Loucy (cell line): Measurements from ENCODE around the gene HOXA7.

Source experiments
- H2AFZ ChIP-seq: fragments of 200-600 bp; sonication (generic); 2 replicates; pipeline ENCODE4 v1.6.0; 2016; ENCODE audit warnings: antibody characterized with exemption, mild to moderate bottlenecking, low read length, moderate library complexity
- H3F3A ChIP-seq: fragments of 200-600 bp; 2 replicates; pipeline ENCODE4 v1.6.0; 2016; ENCODE audit warnings: antibody characterized with exemption, low read depth, mild to moderate bottlenecking
- H3K27me3 ChIP-seq: fragments of 200-600 bp; sonication (generic); 2 replicates; pipeline ENCODE4 v1.6.1; 2014; ENCODE audit warnings: low read length, mild to moderate bottlenecking; ENCODE audit not compliant: insufficient read depth, poor library complexity, severe bottlenecking
- H3K36me3 ChIP-seq: fragments of 200-600 bp; sonication (generic); 2 replicates; pipeline ENCODE4 v1.6.1; 2016; ENCODE audit warnings: low read length; ENCODE audit not compliant: insufficient read depth
- H3K4me1 ChIP-seq: fragments of 200-600 bp; sonication (generic); 2 replicates; pipeline ENCODE4 v1.5.1; 2014; ENCODE audit warnings: low read length, mild to moderate bottlenecking; ENCODE audit not compliant: insufficient read depth, poor library complexity, severe bottlenecking
- H3K4me2 ChIP-seq: fragments of 200-600 bp; sonication (generic); 2 replicates; pipeline ENCODE4 v1.6.0; 2014; ENCODE audit warnings: antibody characterized with exemption, low read length, low read depth, mild to moderate bottlenecking; ENCODE audit not compliant: poor library complexity, severe bottlenecking
- H3K4me3 ChIP-seq: fragments of 200-600 bp; sonication (generic); 2 replicates; pipeline ENCODE4 v1.5.1; 2014; ENCODE audit warnings: low read length, mild to moderate bottlenecking, mixed read lengths; ENCODE audit not compliant: poor library complexity, severe bottlenecking
- H3K79me2 ChIP-seq: fragments of 200-600 bp; sonication (generic); 2 replicates; pipeline ENCODE4 v1.6.1; 2014; ENCODE audit warnings: low read length; ENCODE audit not compliant: insufficient read depth
- H3K9ac ChIP-seq: fragments of 200-600 bp; sonication (generic); 2 replicates; pipeline ENCODE4 v1.6.0; 2014; ENCODE audit warnings: mild to moderate bottlenecking, low read depth, low read length, moderate library complexity; ENCODE audit not compliant: poor library complexity, severe bottlenecking
- H3K9me2 ChIP-seq: fragments of 200-600 bp; sonication (generic); replicated peaks from 2 replicates; pipeline ENCODE4 v1.6.1; 2016; ENCODE audit warnings: low read depth, low read length, mixed read lengths
- H3K9me3 ChIP-seq: fragments of 200-600 bp; sonication (generic); 2 replicates; pipeline ENCODE4 v1.6.1; 2014; ENCODE audit warnings: mild to moderate bottlenecking, antibody characterized with exemption, low read length, low read depth; ENCODE audit not compliant: insufficient read depth
- H4K20me1 ChIP-seq: fragments of 200-600 bp; sonication (generic); 2 replicates; pipeline ENCODE4 v1.6.0; 2014; ENCODE audit warnings: antibody characterized with exemption, low read length, mild to moderate bottlenecking; ENCODE audit not compliant: insufficient read depth, poor library complexity, severe bottlenecking
- EZH2phosphoT487 ChIP-seq: fragments of 200-600 bp; IDR thresholded peaks from 2 replicates; pipeline ENCODE4 v1.6.1; 2018; ENCODE audit warnings: antibody characterized with exemption, mild to moderate bottlenecking, moderate library complexity, borderline replicate concordance
- TF ChIP-seq, protein P1 (sequence below): fragments of 200-600 bp; sonication (generic); conservative IDR thresholded peaks from 2 replicates; pipeline ENCODE4 v1.5.1; 2014; ENCODE audit warnings: mild to moderate bottlenecking, antibody characterized with exemption, low read length

HOXA7 gene

GRCh38 chr7:27175626-27176523, 19.4 kb upstream of the HOXA7 start:
- Histone ChIP-seq H4K20me1 (peaks cover 75% of the 10 kb centered on the region), H3K4me1 (peaks cover 36% of the 10 kb centered on the region), H3K79me2 (peaks cover 100% of the 10 kb centered on the region), H3F3A (0 out of 2 replicates have a peak, but pooled peaks cover 5% of the 10 kb centered on the region), H2AFZ (no peak overlapping the region), H3K36me3 (peaks cover 18% of the 10 kb centered on the region), H3K9ac (peak overlapping the region; percentile 99), H3K9me2 (no peaks in the 10 kb centered on the region), H3K9me3 (no peaks in the 10 kb centered on the region), H3K4me2 (peak overlapping the region; percentile 98), H3K4me3 (peak overlapping the region; percentile 94), H3K27me3 (peaks cover 45% of the 10 kb centered on the region)
- TF ChIP-seq EZH2phosphoT487 = no peak
- TF ChIP-seq, protein P1, sequence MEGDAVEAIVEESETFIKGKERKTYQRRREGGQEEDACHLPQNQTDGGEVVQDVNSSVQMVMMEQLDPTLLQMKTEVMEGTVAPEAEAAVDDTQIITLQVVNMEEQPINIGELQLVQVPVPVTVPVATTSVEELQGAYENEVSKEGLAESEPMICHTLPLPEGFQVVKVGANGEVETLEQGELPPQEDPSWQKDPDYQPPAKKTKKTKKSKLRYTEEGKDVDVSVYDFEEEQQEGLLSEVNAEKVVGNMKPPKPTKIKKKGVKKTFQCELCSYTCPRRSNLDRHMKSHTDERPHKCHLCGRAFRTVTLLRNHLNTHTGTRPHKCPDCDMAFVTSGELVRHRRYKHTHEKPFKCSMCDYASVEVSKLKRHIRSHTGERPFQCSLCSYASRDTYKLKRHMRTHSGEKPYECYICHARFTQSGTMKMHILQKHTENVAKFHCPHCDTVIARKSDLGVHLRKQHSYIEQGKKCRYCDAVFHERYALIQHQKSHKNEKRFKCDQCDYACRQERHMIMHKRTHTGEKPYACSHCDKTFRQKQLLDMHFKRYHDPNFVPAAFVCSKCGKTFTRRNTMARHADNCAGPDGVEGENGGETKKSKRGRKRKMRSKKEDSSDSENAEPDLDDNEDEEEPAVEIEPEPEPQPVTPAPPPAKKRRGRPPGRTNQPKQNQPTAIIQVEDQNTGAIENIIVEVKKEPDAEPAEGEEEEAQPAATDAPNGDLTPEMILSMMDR = no peak

DNA sequence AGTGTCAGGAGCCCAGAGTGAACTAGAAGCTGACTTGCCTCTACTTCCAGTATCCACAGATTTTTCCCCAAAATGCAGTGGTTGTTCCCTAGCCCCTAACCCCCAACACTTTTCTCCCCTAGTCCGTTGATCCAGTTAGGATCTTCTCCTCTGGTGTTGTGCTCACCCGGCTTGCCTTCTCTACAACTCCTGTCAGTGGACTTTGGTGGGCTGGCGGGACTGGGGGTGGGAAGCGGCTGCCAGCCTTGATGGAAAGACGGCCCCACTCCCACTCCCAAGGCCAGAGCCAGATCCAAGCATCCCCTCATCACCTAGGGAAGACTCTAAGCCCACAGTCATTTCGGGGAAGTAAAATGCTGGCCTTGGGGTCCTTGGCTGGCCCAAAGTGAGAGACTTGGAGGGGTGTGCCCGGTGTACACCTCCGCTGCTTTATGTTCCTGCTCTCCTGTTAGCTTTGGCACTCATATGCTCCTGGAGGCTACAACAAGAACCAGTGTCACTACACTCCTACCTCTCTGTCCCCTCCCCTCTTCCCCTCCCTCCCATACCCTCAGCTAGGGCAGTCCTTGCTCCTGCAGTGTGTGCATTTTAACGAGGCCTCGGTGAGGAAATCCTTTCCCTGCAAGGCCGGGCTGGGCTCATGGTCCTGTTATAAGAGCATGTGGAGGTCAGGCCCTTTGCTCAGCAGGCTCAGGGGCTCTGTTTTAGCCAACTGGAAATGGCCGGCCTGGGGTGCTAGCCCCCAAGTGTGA, 18.6 kb upstream of the HOXA7 start:
- Histone ChIP-seq H3K4me2 (peak overlapping the region; percentile 98), H3K9me2 (no peaks in the 10 kb centered on the region), H3F3A (0 out of 2 replicates have a peak, but pooled peaks cover 4% of the 10 kb centered on the region), H4K20me1 (peaks cover 76% of the 10 kb centered on the region), H3K4me1 (peaks cover 28% of the 10 kb centered on the region), H3K36me3 (peaks cover 24% of the 10 kb centered on the region), H3K27me3 (peaks cover 51% of the 10 kb centered on the region), H3K79me2 (peaks cover 100% of the 10 kb centered on the region), H3K9me3 (no peaks in the 10 kb centered on the region), H2AFZ (no peak overlapping the region), H3K4me3 (peak overlapping the region; percentile 94), H3K9ac (peak overlapping the region; percentile 99)
- TF ChIP-seq, protein P1 = no peak
- no peak for TF ChIP-seq EZH2phosphoT487

DNA sequence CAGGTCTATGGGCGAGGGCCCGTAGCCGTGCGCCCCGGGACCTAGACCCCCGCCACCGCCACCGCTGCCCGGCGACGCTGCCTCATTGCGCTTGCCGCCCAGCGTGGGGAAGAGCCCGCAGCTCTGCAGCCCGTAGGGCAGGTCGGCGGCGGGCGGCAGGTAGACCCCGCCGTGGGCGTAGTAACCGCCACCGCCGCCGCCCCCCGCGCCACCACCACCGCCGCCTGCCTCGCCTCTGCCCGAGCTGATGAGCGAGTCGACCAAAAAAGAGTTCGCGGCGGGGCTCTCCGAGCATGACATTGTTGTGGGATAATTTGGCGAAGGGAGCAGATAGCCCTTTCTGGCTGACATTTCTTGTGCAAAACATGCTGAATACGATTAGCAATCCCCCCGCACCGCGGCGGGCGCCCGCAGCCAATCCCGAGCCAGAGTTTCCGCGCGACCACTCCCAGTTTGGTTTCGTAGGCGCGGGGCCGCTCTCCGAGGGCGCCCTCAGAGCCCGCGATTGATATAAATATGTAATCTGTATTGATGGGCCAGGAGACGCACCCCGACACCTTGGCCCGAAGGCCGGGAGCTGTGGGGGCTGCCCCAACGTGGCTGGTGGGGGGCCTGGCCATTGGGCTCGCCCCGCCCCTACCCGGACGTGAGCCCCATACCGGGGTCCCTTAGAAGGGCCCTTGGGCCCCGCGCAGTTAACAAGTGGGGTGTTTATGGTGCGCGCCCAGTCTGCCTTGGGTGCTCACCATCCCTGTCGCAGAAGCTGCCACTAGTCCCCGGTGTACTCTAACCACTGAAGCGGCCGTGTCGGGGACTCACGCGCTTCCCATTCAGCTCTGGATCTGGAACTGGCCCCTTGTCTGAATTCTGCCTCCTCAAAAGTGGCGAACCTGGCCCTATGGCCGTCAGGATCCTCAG, 17.7 kb upstream of the HOXA7 start, which contains the start of gene HOXA10:
HOXA10 (minus strand) TSS at position 365 of the 918 bp plus-strand sequence; CDS start at position 351, 14 bp downstream.
- Histone ChIP-seq H2AFZ (no peak within 1 kb of the TSS), H3K4me3 (peak within 1 kb of the TSS; percentile 94), H3K9me3 (no peaks in the 10 kb centered on the region), H3K9me2 (no peaks in the 10 kb centered on the region), H3K36me3 (peaks cover 24% of the 10 kb centered on the region), H3K27me3 (peaks cover 52% of the 10 kb centered on the region), H3K9ac (peak within 1 kb of the TSS; percentile 99), H3K4me2 (peak within 1 kb of the TSS; percentile 98), H3F3A (0 out of 2 replicates have a peak, but pooled peaks cover 3% of the 10 kb centered on the region), H3K4me1 (peaks cover 28% of the 10 kb centered on the region), H3K79me2 (peaks cover 100% of the 10 kb centered on the region), H4K20me1 (peaks cover 78% of the 10 kb centered on the region)
- TF ChIP-seq, protein P1 = no peak
